GM21825 (cell line): ENCODE results near the gene RPTOR.
"Not testable (repeated sequence)": the region's sequence is repeated elsewhere in the genome, so short reads cannot be mapped to it uniquely, and the experiment has no call there.

Experiments used
- ATAC-seq: cut with Tn5 transposase; IDR thresholded peaks from one replicate; pipeline ENCODE4 v1.9.1; 2021; ENCODE audit warnings: mild to moderate bottlenecking, moderate library complexity; ENCODE audit not compliant: unreplicated experiment

The RPTOR gene, protein sequence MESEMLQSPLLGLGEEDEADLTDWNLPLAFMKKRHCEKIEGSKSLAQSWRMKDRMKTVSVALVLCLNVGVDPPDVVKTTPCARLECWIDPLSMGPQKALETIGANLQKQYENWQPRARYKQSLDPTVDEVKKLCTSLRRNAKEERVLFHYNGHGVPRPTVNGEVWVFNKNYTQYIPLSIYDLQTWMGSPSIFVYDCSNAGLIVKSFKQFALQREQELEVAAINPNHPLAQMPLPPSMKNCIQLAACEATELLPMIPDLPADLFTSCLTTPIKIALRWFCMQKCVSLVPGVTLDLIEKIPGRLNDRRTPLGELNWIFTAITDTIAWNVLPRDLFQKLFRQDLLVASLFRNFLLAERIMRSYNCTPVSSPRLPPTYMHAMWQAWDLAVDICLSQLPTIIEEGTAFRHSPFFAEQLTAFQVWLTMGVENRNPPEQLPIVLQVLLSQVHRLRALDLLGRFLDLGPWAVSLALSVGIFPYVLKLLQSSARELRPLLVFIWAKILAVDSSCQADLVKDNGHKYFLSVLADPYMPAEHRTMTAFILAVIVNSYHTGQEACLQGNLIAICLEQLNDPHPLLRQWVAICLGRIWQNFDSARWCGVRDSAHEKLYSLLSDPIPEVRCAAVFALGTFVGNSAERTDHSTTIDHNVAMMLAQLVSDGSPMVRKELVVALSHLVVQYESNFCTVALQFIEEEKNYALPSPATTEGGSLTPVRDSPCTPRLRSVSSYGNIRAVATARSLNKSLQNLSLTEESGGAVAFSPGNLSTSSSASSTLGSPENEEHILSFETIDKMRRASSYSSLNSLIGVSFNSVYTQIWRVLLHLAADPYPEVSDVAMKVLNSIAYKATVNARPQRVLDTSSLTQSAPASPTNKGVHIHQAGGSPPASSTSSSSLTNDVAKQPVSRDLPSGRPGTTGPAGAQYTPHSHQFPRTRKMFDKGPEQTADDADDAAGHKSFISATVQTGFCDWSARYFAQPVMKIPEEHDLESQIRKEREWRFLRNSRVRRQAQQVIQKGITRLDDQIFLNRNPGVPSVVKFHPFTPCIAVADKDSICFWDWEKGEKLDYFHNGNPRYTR (N-terminal part only)

DNA sequence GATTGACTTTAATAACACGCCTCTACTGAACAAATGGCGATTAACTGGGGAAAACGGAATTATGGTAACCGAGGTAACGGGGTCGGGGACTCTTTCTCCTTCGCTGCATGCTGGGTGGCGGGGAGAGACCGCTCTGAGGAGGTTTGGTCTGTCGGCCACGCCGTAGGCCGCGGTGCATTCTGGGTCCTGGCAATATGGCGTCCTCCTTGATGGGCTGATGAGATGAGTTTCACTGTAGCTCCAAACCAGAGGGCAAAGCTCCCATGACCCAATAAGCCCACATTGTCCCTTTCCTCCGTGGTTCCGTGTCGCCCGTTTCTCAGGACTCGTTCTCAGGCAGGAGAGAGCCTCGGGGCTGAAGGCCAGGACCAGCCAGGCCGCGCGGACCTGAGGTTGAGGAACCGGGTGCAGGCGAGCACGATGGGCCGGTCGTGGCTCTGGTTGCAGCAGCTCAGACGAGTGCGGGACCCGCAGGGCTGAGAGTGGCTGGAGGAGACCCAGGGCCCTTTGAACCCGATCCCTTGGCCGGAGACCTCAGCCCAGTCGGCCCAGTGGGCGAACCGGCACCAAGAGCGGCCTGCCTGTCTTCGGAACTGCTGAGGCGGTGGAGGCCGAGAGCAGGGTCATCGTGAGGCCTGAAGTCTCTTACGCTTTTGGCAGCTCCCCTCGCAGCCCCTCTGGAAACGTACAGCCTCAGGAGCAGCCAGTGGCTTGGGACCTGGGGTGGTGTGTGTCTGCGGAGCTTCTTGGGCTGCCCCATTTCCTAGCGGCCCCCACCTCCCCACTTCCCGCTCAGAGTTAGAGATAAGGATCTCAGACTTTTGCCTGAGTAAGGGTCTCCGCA is at the start of gene RPTOR:
Gene RPTOR (plus strand): TSS at position 184 of the 844 bp plus-strand sequence. CDS start 792 bp downstream, outside the sequence.
- ATAC-seq = peak; percentile 78

DNA sequence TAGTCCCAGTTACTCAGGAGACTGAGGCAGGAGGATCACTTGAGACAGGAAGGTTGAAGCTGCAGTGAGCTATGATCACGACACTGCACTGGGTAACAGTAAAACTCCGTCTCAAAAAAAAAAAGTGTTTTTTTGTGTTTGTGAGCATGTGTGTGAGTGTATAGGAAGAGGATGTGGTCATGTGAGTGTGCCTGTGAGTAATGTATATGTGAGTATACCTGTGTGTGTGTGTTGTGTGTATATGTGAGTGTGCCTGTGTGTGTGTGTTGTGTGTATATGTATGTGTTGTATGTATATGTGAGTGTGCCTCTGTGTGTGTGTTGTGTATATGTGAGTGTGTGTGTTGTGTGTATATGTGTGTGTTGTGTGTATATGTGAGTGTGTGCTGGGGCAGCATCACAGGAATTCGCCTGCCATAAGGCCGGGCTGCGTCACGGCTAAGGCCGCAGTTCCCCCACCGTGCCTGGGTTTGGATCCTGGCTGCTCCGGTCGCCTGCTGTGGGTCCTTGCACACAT is 46.9 kb upstream of the RPTOR start:
- ATAC-seq = no peak

DNA sequence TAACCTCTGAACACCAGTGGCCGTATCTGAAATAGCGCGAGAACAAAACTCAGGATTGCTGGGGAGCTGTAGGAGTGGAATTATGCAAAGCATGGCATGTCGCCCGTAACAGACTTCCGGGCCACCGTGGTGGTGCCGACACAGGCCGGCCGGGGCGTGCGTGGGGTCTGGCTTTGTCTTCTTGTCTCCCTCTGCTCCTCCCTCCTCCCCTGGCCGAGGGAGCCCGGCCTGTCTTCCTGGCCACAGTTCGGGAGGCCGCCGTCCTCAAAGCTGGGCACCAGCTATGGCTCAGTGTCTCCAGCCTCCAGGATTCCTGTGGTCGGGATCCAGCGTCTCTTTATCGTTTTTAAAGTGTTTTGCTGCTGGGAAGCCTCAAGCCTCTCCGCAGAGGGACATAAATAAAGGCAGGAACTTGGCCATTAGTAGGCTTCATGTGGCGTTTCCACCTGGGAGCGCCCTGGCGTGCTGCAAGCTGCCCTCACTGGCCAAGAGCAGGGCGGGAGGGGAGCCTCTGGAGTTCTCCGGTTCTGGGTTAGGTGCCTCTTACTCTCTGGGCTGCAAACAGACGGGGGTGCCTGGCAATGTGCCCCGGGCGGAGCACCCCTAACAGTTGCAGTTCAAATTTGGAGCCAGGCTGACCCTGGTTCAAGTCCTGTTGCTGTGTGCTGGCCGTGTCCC is 46.3 kb upstream of the RPTOR start:
- no peak for ATAC-seq

DNA sequence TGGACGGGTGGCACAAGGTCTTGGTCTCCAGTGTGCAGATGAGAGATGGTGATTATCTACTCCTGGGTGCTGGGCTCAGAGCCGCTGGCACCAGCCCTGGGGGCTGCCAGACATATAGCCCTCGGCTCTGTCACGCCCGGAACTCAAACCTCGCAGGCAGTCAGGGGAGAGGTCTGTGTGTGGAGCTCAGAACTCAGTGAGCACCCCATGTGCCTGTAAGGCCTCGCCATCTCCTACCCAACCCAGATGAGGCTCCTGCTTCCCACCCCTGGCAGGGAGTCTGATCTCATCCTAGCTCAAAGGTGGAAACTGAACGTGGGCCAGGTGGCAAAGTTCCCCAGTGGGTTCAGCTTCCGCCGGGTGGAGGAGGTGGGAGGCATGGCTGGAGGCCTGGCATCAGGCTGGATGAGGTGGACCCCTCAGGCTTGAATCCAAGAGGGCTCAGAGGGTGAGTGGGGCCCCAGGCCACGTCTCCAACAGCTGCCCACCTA is 45.7 kb upstream of the RPTOR start:
- no peak for ATAC-seq

DNA sequence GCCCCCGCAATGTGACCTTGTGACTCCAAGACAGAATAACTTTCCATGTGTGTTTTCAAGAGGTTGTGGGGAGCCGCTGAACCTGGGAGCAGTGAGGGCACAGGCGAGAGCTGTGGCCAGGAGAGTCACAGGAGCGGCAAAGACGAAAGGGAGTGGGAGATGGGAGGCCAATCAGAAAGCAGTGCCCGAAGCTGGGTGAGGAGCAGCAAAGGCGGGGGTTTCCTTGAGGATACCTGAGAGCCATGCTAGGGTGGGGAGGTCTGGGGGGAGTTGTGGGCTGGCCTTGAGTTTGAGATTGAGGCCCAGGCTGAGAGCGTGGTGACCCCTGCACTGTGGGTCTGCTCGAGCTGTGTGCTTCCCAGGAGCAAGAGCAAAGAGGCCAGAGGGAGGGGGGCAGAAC is 45.1 kb upstream of the RPTOR start:
- ATAC-seq = no peak

DNA sequence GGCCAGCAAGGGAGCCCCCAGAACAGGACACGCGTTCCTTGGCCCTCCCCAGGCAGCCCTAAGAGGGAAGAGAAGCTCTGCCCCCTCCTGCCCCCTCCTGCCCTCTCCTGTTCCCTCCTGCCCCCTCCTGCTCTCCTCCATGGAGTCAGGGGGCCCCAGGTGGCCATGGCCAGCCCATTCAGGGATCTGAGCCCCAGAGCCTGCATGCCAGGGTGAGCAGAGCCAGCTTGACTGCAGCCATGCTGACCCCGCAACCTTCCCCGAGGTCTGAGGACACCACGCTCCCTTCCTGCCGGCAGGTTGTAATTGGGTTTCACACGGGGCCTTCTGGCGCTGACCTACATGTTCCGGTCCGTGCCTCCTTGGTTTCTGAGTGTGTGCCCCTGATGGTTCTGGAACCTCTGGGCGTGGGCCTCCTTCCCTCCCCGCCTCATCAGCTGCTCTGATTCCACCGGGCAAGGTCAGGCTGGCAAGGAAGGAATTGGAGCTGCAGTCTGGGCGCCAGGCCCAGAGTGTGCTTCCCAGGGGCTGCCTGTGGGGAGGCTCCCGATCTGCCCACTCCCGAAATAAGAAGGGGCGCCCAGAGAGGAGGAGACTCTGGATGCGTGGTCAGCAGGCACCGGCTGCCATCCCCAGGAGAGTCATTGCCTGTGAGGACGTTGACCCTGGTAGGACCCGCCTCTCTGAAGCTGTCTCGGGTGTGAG is 44.5 kb upstream of the RPTOR start:
- no peak for ATAC-seq

DNA sequence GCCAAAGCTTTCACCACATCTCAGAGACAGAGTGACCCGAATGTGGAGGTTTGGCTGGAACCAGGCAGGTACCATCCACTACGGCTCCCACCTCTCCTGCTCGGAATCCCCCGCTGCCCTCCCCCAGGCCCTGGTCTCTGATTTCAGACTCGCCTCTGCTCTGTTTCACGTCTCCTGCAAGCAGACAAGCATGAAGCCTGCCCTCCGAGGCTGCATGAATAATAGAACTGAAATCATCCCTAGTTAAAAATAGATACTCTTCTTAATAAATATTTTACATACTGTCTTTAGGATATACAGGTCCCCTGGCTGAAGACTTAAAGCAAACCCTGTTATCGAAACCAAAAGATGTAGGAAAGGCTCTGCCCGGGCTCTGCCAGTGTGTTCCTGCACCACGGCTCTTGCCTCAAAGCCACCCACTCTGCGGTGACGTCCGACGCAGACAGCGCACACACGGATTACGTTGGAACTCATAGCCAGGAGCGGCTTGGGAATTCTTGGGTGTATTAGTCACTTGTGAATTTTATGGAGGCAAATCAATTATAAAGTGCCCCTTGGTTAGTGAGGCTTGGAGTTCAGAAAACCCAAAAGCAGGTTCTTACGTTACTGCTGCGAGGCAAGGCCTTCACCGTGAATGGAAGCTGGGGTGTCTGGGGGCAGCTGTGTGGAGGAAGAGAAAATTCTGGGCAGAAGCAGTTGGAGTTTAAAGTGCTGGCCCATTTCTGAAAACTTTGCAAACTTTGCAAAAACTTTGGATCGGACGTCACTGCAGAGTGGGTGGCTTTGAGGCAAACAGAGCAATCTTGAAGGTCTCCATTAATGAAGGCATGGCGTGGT is 42.7 kb upstream of the RPTOR start:
- ATAC-seq = no peak

DNA sequence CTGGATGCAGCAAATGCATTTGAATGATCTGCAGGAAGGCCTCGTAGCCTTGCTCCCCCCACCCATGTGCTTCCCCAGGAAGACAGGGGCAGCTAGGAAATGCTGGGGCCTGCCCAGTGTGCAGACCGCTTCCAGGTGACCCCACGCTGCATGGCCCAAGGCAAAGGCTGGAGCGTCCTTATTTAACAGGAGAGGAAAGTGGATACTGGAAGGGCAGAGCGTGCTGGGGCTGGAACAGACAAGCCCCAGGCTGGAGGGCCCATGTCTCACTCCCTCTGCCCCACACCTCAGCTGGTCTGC is 42.1 kb upstream of the RPTOR start:
- no peak for ATAC-seq

DNA sequence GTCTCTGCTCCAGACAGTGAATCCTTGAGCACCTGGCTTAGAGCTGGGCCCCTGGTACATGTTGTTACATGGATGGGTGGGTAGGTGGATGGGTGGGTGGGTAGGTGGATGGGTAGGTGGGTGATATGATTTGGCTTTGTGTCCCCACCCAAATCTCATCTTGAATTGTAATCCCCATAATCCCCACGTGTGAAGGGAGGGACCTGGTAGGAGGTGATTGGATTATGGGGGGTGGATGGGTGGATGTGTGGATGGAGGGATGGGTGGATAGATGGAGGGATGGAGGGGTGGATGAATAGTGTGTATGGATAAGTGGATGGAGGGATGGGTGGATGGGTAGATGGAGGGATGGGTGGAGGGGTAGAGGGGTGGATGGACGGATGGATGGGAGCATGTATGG is 41.6 kb upstream of the RPTOR start:
- no peak for ATAC-seq

DNA sequence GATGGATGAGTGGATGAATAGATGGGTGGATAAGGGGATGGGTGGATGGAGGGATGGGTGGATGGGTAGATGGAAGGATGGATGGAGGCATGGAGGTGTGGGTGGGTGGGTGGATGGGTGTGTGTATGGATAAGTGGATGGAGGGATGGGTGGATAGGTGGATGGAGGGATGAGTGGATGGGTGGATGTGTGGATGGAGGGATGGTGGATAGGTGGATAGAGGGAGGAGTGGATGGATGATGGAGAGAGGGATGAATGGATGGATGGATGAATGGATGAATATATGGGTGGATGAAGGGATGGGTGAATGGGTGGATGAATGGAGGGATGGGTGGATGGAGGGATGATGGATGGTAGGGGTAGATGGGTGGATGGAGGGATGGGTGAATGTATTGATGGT is 40.7 kb upstream of the RPTOR start:
- ATAC-seq = no peak

DNA sequence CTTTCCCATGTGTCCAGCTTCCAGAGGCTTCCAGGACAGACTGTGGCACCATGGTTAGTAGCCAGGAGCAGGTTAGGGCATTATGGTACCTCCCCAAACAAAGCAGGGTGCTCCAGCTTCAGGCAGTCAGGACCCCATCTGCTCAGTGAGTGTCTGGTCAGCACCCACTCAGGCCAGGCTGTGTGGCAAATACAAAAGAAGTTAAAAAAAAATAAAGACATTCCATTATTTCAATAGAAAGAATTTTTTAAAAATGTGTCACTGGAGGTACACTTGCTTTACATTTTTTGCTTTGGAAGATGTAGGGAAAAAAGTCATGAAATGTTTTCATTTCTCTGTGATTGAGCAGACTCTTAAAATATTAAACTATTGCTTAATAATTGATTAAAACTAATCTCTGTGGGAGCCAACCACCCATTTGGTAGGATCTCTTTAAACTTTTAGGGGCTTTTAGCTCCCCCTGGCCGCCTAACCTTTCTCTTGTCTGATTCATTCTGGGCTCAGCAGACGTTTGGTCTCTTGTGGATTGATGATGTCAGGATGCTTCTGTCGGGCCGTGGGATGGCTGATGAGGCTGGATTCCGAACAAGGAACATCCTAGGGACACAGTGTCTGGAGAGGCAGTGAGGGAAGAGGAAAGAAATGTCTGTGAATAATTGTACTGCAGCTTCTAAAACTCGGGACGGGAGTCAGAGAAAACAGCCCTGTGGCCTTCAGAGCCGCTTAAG is 39.8 kb upstream of the RPTOR start:
- ATAC-seq = no peak

DNA sequence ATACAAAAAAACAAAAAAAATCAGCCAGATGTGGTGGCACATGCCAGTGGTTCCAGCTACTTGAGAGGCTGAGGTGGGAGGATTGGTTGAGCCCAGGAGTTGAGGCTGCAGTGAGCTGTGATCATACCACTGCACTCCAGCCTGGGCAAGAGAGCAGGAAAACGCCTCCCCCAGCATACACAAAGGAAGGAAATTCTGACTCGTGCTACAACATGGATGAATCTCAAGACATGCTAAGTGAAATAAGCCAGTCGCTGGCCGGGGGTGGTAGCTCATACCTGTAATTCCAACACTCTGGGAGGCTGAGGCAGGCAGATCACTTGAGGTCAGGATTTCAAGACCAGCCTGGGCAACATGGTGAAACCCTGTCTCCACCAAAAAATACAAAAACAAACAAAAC is 37.5 kb upstream of the RPTOR start:
- not testable (repeated sequence) for ATAC-seq

DNA sequence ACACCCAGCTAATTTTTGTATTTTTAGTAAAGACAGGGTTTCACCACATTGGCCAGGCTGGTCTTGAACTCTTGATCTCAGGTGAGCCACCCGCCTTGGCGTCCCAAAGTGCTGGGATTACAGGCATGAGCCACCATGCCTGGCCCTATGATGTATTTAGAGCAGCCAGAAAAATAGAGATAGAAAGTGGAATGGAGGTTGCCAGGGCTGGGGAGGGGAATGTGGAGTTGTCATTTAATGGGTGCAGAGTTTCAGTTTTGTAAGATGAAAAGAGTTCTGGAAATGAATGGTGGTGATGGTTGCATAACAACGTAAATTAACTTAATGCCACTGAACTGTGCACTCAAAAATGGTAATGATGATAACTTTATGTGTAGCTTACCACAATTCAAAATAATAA is 36.7 kb upstream of the RPTOR start:
- ATAC-seq = no peak

DNA sequence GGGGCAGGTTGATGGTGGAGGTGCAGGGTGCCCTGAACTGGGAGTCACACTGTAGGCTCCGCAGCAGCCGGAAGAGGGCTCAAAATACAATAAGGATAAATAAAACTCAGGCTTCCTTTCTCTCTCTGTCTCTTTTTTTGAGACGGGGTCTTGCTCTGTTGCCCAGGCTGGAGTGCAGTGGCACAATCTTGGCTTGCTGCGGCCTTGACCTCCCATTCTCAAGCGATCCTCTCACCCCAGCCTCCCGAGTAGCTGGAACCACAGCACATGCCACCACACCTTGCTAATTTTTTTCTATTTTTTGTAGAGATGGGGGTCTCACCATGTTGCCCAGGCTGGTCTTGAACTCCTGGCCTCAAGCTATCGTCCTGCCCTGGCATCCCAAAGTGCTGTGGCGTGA is 35.3 kb upstream of the RPTOR start:
- ATAC-seq = no peak

DNA sequence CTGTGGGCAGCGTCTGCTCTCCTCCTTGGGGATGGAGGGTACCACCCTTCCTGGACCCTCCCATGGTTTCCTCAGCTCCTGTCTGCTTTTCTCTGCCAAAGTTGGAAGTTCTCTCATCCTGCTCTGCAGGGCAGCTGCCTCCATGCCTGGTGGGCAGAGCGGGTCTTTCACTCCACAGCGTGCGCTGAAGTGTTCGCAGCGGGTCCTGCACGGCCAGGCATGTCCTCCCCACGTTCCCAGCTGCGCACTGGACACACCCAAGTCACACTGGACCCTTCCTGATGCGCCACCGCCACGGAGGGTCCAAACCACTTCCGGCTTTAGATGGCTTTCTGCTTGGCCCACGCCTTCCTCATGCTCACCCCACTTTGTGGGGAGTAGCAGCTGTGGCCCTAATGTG is 34.5 kb upstream of the RPTOR start:
- ATAC-seq = no peak

DNA sequence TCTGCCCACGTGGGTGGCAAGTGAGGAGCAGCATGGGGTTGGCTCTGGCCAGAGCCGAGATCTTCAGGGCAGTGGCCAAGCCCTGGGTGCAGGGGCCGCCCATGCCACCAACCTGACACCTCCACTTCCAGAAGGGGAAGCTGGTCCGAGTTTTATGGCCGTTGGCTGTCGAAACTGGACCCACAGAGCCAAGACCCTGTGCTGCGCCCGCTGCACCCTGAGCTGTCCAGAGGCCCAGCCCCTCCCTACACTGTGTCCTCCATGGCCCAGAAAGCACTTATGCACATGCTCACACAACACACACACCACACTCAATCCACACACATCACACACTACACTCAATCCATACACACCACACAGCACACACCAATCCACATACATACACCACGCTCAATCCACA is 33.9 kb upstream of the RPTOR start:
- no peak for ATAC-seq

DNA sequence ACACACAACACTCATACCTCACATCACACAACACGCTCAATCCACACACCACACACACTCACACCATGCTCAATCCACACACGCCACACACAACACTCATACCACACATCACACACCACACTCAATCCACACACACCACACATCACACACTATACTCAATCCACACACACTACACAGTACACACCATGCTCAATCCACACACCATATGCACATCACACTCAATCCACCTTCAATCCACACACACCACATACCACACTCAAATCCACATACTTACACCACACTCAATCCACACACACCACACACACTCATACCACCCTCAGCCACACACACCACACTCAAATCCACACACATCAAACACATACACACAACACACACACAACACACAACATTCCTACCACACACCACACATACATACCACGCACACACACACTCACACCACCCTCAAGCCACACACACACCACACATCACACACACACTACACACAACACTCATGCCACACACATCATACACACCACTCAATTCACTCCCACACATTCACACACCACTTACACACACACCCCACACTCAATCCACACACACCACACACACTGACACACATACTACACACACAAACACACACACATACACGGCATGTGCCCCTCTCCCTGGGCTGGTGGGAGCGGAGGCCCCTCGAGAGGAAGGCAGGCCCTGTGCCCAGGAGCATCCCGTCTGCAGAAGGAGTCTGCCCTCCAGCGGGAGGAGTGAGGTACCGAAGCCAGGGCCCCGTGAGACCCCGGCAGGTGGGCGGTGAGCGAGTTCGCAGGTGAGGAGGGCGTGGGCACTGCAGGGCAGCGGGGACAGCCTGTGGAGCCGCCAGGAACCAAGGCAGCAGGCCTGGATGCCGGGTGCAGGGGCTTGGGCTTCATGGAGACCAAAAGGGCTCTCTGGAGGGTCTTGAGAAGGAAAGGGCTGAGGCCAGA is 33.1 kb upstream of the RPTOR start:
- ATAC-seq = no peak
